PC-9 (cell line): Measurements from ENCODE around the gene ALPK3. TPM values are rescaled to one million over a fixed set of nuclear protein-coding genes. Genes with fewer than 3 reads are reported as not detected.

Experiments
- BruUV-seq: library from RNA; stranded (reverse); fragments of 400-500 nt; replicated peaks from 2 replicates; lab custom pipeline; 2021; lab: Mats Ljungman, UMichigan
- CTCF ChIA-PET: fragments of 300-600 bp; sonication (Branson Sonifier 250); formaldehyde crosslinking; loops from one replicate; lab custom pipeline; 2022; ENCODE audit warnings: antibody characterized with exemption; lab: Charles Lee
- POLR2A ChIA-PET: fragments of 300-600 bp; sonication (Branson Sonifier 250); formaldehyde crosslinking; loops from one replicate; lab custom pipeline; 2022; ENCODE audit warnings: antibody characterized with exemption; ENCODE audit not compliant: unreplicated experiment; lab: Charles Lee
- DNase-seq, 2 experiments: peaks; one replicate each; pipeline versions ENCODE4 v3.0.0 to v3.0.0-alpha.2; 2015 to 2022; ENCODE audit warnings: mixed read lengths in 1 of 2
- H2AFZ ChIP-seq: fragments of 200-600 bp; sonication (generic); 2 replicates; pipeline ENCODE4 v1.8.1; 2017; ENCODE audit warnings: antibody characterized with exemption
- H3F3A ChIP-seq: fragments of 200-600 bp; sonication (generic); 2 replicates; pipeline ENCODE4 v1.8.1; 2017; ENCODE audit warnings: antibody characterized with exemption, mild to moderate bottlenecking, low read depth; ENCODE audit not compliant: insufficient read depth
- H3K27ac ChIP-seq: fragments of 200-600 bp; sonication (generic); 2 replicates; pipeline ENCODE4 v1.6.1; 2016; ENCODE audit warnings: mixed run types
- H3K27me3 ChIP-seq: fragments of 200-600 bp; sonication (generic); 2 replicates; pipeline ENCODE4 v1.6.1; 2016; ENCODE audit warnings: low read depth, mixed run types; ENCODE audit not compliant: insufficient read depth
- H3K36me3 ChIP-seq: fragments of 200-600 bp; sonication (generic); 2 replicates; pipeline ENCODE4 v1.6.1; 2016; ENCODE audit warnings: low read depth, mixed run types
- H3K4me1 ChIP-seq: fragments of 200-600 bp; sonication (generic); replicated peaks from 2 replicates; pipeline ENCODE4 v1.6.1; 2016; ENCODE audit warnings: mixed run types; ENCODE audit not compliant: insufficient read depth
- H3K4me2 ChIP-seq: fragments of 200-600 bp; sonication (generic); 2 replicates; pipeline ENCODE4 v1.6.1; 2017; ENCODE audit warnings: mixed run types
- H3K4me3 ChIP-seq: fragments of 200-600 bp; sonication (generic); 2 replicates; pipeline ENCODE4 v1.6.1; 2016; ENCODE audit warnings: mixed run types
- H3K79me2 ChIP-seq: fragments of 200-600 bp; sonication (generic); 2 replicates; pipeline ENCODE4 v1.6.1; 2017; ENCODE audit warnings: low read depth, mixed run types
- H3K9me2 ChIP-seq: fragments of 200-600 bp; sonication (generic); 2 replicates; pipeline ENCODE4 v1.8.1; 2017; ENCODE audit warnings: mild to moderate bottlenecking; ENCODE audit not compliant: insufficient read depth
- H3K9me3 ChIP-seq: fragments of 200-600 bp; sonication (generic); 2 replicates; pipeline ENCODE4 v1.8.1; 2016; ENCODE audit warnings: low read depth; ENCODE audit not compliant: insufficient read depth
- H4K20me1 ChIP-seq: fragments of 200-600 bp; sonication (generic); 2 replicates; pipeline ENCODE4 v1.8.1; 2017; ENCODE audit not compliant: insufficient read depth
- EZH2 ChIP-seq: fragments of 200-600 bp; sonication (generic); IDR thresholded peaks from 2 replicates; pipeline ENCODE4 v1.8.0; 2017; ENCODE audit warnings: antibody characterized with exemption, low read depth
- intact Hi-C: fragments of 100-400 bp; cut with micrococcal nuclease; formaldehyde crosslinking; loops from one replicate; pipeline ENCODE4 v1.10.0; 2022; ENCODE audit not compliant: unreplicated experiment
- total RNA-seq: library from RNA; stranded (reverse); gene quantifications from 2 replicates; pipeline ENCODE4 v1.2.3, GENCODE V29; 2021
- TF ChIP-seq, protein P1 (sequence below): fragments of 200-600 bp; sonication (generic); conservative IDR thresholded peaks from 2 replicates; pipeline ENCODE4 v1.6.1; 2017; ENCODE audit warnings: mixed run types, antibody characterized with exemption, mild to moderate bottlenecking, moderate library complexity

The ALPK3 gene
- total RNA-seq, 1 experiment from 2014 or later, result 8.1 TPM

- Histone ChIP-seq H3K36me3 (no peaks in the 10 kb centered on the region), H4K20me1 (no peaks in the 10 kb centered on the region), H3K9me2 (no peaks in the 10 kb centered on the region), H3K4me1 (peaks cover 18% of the 10 kb centered on the region), H2AFZ (no peak overlapping the region), H3K27me3 (no peaks in the 10 kb centered on the region), H3K27ac (no peak overlapping the region), H3F3A (peaks cover 11% of the 10 kb centered on the region), H3K4me3 (no peak overlapping the region), H3K79me2 (no peaks in the 10 kb centered on the region), H3K4me2 (no peak overlapping the region), H3K9me3 (no peaks in the 10 kb centered on the region)
- intact Hi-C loops, result no loop called here
- no peak for DNase-seq
- TF ChIP-seq EZH2, result no peak
- TF ChIP-seq, protein P1, sequence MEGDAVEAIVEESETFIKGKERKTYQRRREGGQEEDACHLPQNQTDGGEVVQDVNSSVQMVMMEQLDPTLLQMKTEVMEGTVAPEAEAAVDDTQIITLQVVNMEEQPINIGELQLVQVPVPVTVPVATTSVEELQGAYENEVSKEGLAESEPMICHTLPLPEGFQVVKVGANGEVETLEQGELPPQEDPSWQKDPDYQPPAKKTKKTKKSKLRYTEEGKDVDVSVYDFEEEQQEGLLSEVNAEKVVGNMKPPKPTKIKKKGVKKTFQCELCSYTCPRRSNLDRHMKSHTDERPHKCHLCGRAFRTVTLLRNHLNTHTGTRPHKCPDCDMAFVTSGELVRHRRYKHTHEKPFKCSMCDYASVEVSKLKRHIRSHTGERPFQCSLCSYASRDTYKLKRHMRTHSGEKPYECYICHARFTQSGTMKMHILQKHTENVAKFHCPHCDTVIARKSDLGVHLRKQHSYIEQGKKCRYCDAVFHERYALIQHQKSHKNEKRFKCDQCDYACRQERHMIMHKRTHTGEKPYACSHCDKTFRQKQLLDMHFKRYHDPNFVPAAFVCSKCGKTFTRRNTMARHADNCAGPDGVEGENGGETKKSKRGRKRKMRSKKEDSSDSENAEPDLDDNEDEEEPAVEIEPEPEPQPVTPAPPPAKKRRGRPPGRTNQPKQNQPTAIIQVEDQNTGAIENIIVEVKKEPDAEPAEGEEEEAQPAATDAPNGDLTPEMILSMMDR, result no peak
- CTCF ChIA-PET, result no interaction called here
- POLR2A ChIA-PET, result no interaction called here
- BruUV-seq, result no TSS peak
Measured at GRCh38 chr15:84889313-84889990, 72.3 kb downstream of the ALPK3 start.

DNA sequence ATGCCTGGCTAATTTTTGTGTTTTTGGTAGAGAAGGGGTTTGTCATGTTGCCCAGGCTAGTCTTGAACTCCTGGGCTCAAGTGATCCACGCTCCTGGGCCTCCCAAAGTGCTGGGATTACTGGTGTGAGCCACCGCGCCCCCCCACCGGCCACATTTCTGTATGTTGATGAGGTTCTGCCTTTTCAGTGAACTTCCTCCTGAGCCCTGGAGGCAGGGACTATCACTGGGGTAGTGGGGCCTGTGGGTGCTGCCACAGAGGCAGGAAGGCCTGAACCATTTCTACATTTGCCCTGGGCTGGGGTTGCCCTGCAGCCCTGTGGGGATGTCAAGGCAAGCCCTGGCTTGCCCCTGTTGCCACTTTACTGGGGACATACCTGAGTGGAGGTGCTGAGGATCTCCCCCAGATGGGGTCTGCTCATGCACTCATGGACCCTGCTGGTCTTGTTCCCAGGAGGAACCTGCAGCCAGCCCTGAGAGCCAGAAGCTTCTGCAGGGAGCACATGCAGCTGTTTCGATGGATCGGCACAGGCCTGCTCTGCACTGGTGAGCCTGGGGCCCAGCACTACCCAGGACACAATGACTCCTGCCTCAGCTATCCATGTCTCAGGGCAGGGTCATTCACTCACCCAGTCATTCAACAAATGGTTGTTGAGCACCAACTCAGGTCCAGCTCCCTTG, 73.0 kb downstream of the ALPK3 start:
- Histone ChIP-seq H3K79me2 (no peaks in the 10 kb centered on the region), H3K4me1 (peaks cover 22% of the 10 kb centered on the region), H3K9me3 (no peaks in the 10 kb centered on the region), H3K9me2 (no peaks in the 10 kb centered on the region), H3K27ac (no peak overlapping the region), H3K27me3 (no peaks in the 10 kb centered on the region), H3K4me3 (no peak overlapping the region), H3K36me3 (no peaks in the 10 kb centered on the region), H2AFZ (no peak overlapping the region), H3K4me2 (no peak overlapping the region), H4K20me1 (no peaks in the 10 kb centered on the region), H3F3A (peaks cover 18% of the 10 kb centered on the region)
- ChIA-PET POLR2A (interaction anchor here (0.5 kb wide), 1 partner anchor 24 kb away, joined by 3 read pairs; no protein-coding TSS in a partner anchor), CTCF (no interaction called here)
- no TSS peak for BruUV-seq
- intact Hi-C loops, result no loop called here
- TF ChIP-seq, protein P1, result no peak
- TF ChIP-seq EZH2, result no peak
- no peak for DNase-seq

GRCh38 chr15:84890670-84891162, 73.6 kb downstream of the ALPK3 start:
- no peak for TF ChIP-seq EZH2
- TF ChIP-seq, protein P1, result no peak
- H3F3A ChIP-seq, result peaks cover 24% of the 10 kb centered on the region
- intact Hi-C loops, result no loop called here
- H4K20me1 ChIP-seq, result no peaks in the 10 kb centered on the region
- ChIA-PET CTCF (no interaction called here), POLR2A (interaction anchor here (0.5 kb wide), 1 partner anchor 24 kb away, joined by 3 read pairs; no protein-coding TSS in a partner anchor)
- no peaks in the 10 kb centered on the region for H3K9me3 ChIP-seq
- H3K4me1 ChIP-seq, result peaks cover 27% of the 10 kb centered on the region
- BruUV-seq, result no TSS peak
- no peaks in the 10 kb centered on the region for H3K36me3 ChIP-seq
- no peak overlapping the region for H3K27ac ChIP-seq
- no peak overlapping the region for H3K4me2 ChIP-seq
- H2AFZ ChIP-seq, result no peak overlapping the region
- no peak for DNase-seq
- H3K4me3 ChIP-seq, result no peak overlapping the region
- H3K79me2 ChIP-seq, result no peaks in the 10 kb centered on the region
- no peaks in the 10 kb centered on the region for H3K9me2 ChIP-seq
- H3K27me3 ChIP-seq, result no peaks in the 10 kb centered on the region
